Body of pancreas (tissue), 4 donors: Measurements from ENCODE around the gene CARMIL3.

Source experiments
- POLR2A ChIP-seq, 3 donors: fragments of 450-650 bp; IDR thresholded peaks; one replicate each; pipeline ENCODE4 v1.6.1; 2016; ENCODE audit warnings: antibody characterized with exemption in 3 of 3, mild to moderate bottlenecking in 2 of 3
- TF ChIP-seq, protein P1 (sequence below), 7 experiments: fragments of 450-650 bp in 4 of 7; fragments of 200-600 bp in 3 of 7; sonication (generic) in 3 of 7; IDR thresholded peaks; one replicate each; pipeline ENCODE4 v1.5.1; 2016 to 2019; ENCODE audit warnings: antibody characterized with exemption in 7 of 7

DNA sequence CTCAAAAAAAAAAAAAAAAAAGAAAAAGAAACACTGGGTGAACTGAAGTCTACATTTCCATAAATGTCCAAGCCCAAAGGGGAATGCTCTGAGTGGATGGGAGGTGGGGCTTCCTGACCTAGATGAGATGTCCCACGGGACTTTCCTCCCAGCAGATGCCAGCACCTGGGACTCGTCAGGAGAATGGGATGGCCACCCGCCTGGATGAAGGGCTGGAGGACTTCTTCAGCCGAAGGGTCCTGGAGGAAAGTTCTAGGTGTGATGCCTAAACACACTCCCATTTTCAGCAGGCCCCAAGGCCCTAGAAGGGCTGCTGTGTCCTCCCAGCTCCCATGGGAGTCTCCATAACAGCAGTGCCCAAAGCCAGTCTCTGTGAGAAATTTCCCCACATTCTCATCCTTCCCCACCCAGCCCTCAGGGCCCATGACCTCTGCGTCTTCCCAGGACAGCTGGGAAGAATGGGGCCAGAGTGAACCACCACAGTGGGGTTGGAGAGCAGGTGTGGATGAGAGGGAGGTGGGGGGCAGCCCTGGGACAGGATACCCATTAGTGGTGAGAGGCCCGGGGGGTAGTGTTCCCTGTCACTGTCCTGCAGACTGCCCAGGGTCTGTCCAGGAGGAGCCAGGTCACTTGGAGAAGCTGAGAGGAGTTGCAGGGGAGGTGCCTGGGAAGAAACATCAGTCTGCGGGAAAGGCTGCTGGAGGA, 12.4 kb downstream of the CARMIL3 start:
- TF ChIP-seq, protein P1, sequence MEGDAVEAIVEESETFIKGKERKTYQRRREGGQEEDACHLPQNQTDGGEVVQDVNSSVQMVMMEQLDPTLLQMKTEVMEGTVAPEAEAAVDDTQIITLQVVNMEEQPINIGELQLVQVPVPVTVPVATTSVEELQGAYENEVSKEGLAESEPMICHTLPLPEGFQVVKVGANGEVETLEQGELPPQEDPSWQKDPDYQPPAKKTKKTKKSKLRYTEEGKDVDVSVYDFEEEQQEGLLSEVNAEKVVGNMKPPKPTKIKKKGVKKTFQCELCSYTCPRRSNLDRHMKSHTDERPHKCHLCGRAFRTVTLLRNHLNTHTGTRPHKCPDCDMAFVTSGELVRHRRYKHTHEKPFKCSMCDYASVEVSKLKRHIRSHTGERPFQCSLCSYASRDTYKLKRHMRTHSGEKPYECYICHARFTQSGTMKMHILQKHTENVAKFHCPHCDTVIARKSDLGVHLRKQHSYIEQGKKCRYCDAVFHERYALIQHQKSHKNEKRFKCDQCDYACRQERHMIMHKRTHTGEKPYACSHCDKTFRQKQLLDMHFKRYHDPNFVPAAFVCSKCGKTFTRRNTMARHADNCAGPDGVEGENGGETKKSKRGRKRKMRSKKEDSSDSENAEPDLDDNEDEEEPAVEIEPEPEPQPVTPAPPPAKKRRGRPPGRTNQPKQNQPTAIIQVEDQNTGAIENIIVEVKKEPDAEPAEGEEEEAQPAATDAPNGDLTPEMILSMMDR (IDR thresholded peaks at IDR 0.05): no peak
- no peak for TF ChIP-seq POLR2A (IDR thresholded peaks at IDR 0.05)
